Stimulated activated effector memory CD8-positive, alpha-beta T cell treated with anti-CD3 and anti-CD28 coated beads, Interleukin-12 subunit alpha, Interleukin-12 subunit beta, amount 100 ng/mL, for 72 hours (primary cell): ENCODE measurements around the gene DPT.

ENCODE experiments used
- ATAC-seq: fragments of 150-1000 bp; cut with Tn5 transposase; 2 replicates; pipeline ENCODE4 v1.10.0; 2021
- DNase-seq, 2 donors: peaks; one replicate each; pipeline ENCODE4 v3.0.0; 2021 to 2022; ENCODE audit warnings: low spot score in 2 of 2
- H3K27ac Mint-ChIP-seq: one replicate; pipeline ENCODE4 v1.8.0; 2022; ENCODE audit warnings: mild to moderate bottlenecking, mixed read lengths
- H3K36me3 Mint-ChIP-seq: one replicate; pipeline ENCODE4 v1.8.0; 2022; ENCODE audit warnings: mild to moderate bottlenecking, mixed read lengths
- H3K4me1 Mint-ChIP-seq: one replicate; pipeline ENCODE4 v1.8.0; 2022; ENCODE audit warnings: mixed read lengths
- H3K4me3 Mint-ChIP-seq: one replicate; pipeline ENCODE4 v1.8.0; 2022; ENCODE audit warnings: mild to moderate bottlenecking, mixed read lengths
- H3K9me3 Mint-ChIP-seq: one replicate; pipeline ENCODE4 v1.8.0; 2022; ENCODE audit warnings: mixed read lengths

The DPT gene

DNA sequence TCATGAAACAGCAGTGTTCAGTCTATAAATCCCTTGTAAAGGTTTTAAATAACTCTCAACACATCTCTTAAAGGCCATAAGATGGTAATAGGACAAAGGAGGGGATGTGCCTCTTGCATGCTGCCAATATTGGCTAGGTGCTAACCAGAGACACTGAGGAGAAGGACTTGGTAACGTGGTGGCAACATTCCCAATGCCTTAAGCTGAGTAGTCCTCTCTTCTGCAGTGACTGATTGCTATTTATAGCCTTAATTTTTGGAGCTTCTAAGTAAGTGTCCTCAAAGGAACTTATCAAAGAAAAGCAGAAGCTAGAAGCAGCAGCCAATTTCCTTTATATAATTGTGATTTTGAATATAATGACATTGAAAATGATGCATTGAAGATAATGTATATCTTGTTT lies 63.0 kb downstream of the DPT start:
- Mint-ChIP-seq H3K4me1 (no peaks in the 10 kb centered on the region), H3K4me3 (no peak overlapping the region), H3K9me3 (no peaks in the 10 kb centered on the region), H3K36me3 (no peaks in the 10 kb centered on the region), H3K27ac (no peak overlapping the region)
- ATAC-seq (no peak), DNase-seq (no peak)

DNA sequence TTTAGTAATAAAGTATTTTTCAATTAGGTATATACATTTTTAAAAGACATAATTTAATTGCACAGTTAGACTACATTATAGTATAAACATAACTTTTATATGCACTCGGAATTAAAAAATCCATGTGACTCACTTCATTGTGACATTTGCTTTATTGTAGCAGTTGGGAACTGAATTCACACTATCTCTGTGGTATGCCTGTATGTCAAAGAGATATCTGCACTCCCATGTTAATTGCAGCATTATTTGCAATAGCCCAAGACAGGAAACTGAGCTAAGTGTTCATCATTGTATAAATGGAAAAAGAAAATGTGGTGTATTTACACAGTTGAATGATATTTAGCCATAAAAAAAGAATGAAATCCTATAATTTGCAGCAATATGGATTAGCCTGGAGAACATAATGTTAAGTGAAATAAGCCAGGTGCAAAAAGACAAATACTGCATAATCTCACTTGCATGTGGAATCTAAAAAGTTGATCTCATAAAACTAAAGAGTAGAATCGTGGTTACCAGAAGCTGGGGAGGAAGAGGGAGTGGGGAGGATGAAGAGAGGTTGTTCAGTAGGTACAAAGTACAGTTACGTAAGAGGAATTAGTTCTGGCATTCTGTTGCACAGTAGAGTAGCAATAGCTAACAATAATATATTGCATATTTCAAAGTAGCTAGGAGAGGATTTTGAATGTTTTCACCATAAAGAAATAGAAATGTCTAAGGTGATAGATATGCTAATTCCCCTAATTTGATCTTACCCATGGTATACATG lies 64.8 kb downstream of the DPT start:
- H3K4me1 Mint-ChIP-seq = no peaks in the 10 kb centered on the region
- no peaks in the 10 kb centered on the region for H3K9me3 Mint-ChIP-seq
- no peak overlapping the region for H3K27ac Mint-ChIP-seq
- no peak for DNase-seq
- no peak for ATAC-seq
- no peaks in the 10 kb centered on the region for H3K36me3 Mint-ChIP-seq
- no peak overlapping the region for H3K4me3 Mint-ChIP-seq

DNA sequence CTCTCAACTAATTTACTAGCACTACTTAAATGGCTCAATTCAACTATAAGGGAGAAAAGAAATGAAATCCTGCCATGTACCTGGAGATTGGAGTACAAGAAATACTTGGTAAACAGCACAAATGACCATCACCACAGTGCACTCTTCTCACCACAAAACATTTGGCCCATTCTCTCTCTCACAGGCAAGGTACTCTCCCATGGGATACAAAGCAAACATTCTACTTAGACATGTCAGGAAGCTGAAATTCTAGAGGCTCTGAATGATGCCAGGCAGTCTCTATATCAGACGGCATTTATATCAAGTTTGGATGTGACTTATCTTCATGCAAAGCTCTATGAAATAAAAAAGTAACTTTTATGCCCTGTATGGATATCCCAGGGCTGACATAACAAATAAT lies 72.5 kb downstream of the DPT start:
- no peak overlapping the region for H3K27ac Mint-ChIP-seq
- no peak overlapping the region for H3K4me3 Mint-ChIP-seq
- DNase-seq (no peak), ATAC-seq (no peak)
- no peaks in the 10 kb centered on the region for H3K9me3 Mint-ChIP-seq
- no peaks in the 10 kb centered on the region for H3K36me3 Mint-ChIP-seq
- no peaks in the 10 kb centered on the region for H3K4me1 Mint-ChIP-seq

DNA sequence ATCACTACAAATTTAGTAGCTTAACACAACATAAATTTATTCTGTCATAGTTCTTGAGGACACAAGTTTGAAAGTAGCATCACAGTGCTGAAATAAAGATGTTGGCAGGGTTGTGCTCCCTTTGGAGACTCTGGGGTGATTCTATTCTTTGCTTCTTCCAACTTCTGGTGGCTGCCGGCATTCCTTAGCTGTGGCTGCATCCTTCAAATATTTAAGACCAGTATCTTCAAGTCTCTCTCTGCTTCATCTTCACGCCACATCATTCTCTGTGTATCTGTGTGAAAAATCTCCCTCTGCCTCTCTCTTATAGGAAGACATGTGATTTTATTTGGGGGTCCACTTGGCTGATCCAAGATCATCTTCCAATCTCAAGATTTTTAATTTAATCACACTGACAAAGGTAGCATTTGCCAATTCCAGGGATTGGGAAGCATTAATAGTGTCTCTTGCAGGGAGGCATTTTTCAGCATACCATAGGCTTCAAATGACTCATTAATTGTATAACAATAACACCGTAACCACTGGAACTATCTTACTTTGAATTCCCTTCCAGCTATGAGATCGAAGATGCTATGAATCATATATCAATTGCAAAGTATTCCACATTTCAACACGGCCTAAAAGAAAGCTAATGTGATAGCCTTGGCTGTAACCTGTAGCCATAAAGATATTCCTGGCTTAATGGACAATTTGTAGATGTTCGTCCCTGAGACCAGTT lies 74.6 kb downstream of the DPT start:
- no peak for DNase-seq
- no peaks in the 10 kb centered on the region for H3K9me3 Mint-ChIP-seq
- H3K36me3 Mint-ChIP-seq = no peaks in the 10 kb centered on the region
- no peak overlapping the region for H3K4me3 Mint-ChIP-seq
- no peak for ATAC-seq
- H3K27ac Mint-ChIP-seq = no peak overlapping the region
- H3K4me1 Mint-ChIP-seq = no peaks in the 10 kb centered on the region

DNA sequence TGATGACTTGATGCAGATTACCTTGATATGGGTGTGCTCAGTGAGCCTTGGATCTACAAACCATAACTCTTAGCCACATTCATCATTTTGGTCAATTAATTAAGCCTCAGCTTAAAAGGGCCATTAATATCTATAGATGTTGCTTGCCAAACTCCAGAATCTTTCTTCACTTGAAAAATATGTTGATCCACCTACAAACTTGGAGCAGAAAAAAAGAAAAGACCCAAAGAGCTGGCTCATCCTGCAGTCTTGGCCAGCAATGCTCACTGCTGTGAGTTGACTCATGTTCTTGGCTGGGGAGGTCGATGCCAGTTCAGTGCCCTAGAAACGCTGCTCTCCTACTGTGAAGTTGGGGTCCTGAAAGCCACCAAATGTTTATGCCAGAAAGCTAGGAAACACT lies 75.4 kb downstream of the DPT start:
- H3K36me3 Mint-ChIP-seq = no peaks in the 10 kb centered on the region
- no peak for ATAC-seq
- no peak overlapping the region for H3K27ac Mint-ChIP-seq
- H3K4me3 Mint-ChIP-seq = no peak overlapping the region
- DNase-seq = no peak
- no peaks in the 10 kb centered on the region for H3K9me3 Mint-ChIP-seq
- H3K4me1 Mint-ChIP-seq = no peaks in the 10 kb centered on the region

DNA sequence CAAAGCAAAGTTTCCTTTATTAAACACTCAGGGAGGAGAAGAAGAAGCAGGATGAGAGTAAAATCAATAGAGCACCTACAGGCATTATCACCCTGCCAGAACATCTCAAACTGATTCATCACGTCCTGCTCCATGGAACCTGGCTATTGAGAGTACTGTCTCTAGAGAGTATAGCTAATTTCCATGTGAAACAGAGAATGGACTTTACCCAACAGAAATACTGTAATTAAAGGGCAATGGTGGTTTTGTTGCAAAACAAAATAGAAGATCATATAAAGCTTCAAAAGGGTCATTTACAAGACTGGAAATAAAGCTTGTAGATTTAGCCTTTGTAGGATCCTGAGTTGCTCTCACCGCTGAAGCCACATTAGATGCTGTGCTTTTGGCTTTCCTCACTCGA lies 83.3 kb downstream of the DPT start:
- Mint-ChIP-seq H3K36me3 (no peaks in the 10 kb centered on the region), H3K27ac (no peak overlapping the region), H3K9me3 (no peaks in the 10 kb centered on the region), H3K4me3 (no peak overlapping the region), H3K4me1 (no peaks in the 10 kb centered on the region)
- ATAC-seq (no peak), DNase-seq (no peak)
